Ramos (cell line): ENCODE measurements around the gene CLEC4E.
"Not testable (repeated sequence)": the region's sequence is repeated elsewhere in the genome, so short reads cannot be mapped to it uniquely, and the experiment has no call there.

Source experiments
- in situ Hi-C: fragments of 300-500 bp; cut with MboI; formaldehyde crosslinking; loops from one replicate; pipeline ENCODE4 v1.14.3; 2022; ENCODE audit warnings: low sequenced_read_pairs; ENCODE audit not compliant: unreplicated experiment

The CLEC4E gene

GRCh38 chr12:8546591-8546990, 5.9 kb upstream of the CLEC4E start:
- in situ Hi-C loops, result loop anchor here (10.0 to 25.0 kb wide), 2 partner anchors 316 to 498 kb away; no protein-coding TSS in a partner anchor

GRCh38 chr12:8544295-8544694, 3.6 kb upstream of the CLEC4E start:
- in situ Hi-C loops, result loop anchor here (10.0 to 25.0 kb wide), 2 partner anchors 318 to 501 kb away; no protein-coding TSS in a partner anchor

- in situ Hi-C loops, result loop anchor here (10.0 to 25.0 kb wide), 2 partner anchors 321 to 503 kb away; no protein-coding TSS in a partner anchor
Measured at GRCh38 chr12:8541562-8541961, 857 bp upstream of the CLEC4E start.

GRCh38 chr12:8537820-8538219, 2.9 kb downstream of the CLEC4E start:
- in situ Hi-C loops, result loop anchor here (25.0 kb wide), 1 partner anchor 324 kb away; no protein-coding TSS in a partner anchor

GRCh38 chr12:8532045-8532444, 8.7 kb downstream of the CLEC4E start:
- in situ Hi-C loops, result loop anchor here (25.0 kb wide), 1 partner anchor 330 kb away; no protein-coding TSS in a partner anchor

- in situ Hi-C loops, result loop anchor here (25.0 kb wide), 1 partner anchor 335 kb away; no protein-coding TSS in a partner anchor
Measured at GRCh38 chr12:8527250-8528130, 13.2 kb downstream of the CLEC4E start.

- in situ Hi-C loops, result no loop called here
Measured at GRCh38 chr12:8519171-8519570, 21.5 kb downstream of the CLEC4E start.

GRCh38 chr12:8517971-8518370, 22.7 kb downstream of the CLEC4E start:
- in situ Hi-C loops, result no loop called here

- in situ Hi-C loops, result no loop called here
Measured at GRCh38 chr12:8513256-8513655, 27.4 kb downstream of the CLEC4E start, which contains the start of gene CLEC4D. CLEC4D (plus strand) TSS chr12:8513503; CDS start chr12:8513733, 230 bp downstream.

- in situ Hi-C loops, result no loop called here
Measured at GRCh38 chr12:8508910-8509841, 31.5 kb downstream of the CLEC4E start.

- in situ Hi-C loops, result no loop called here
Measured at GRCh38 chr12:8508223-8508622, 32.5 kb downstream of the CLEC4E start.

- in situ Hi-C loops, result no loop called here
Measured at GRCh38 chr12:8507596-8507995, 33.1 kb downstream of the CLEC4E start.

GRCh38 chr12:8504351-8504750, 36.4 kb downstream of the CLEC4E start:
- in situ Hi-C loops, result no loop called here

- in situ Hi-C loops, result no loop called here
Measured at GRCh38 chr12:8501720-8502119, 39.0 kb downstream of the CLEC4E start.

- in situ Hi-C loops, result no loop called here
Measured at GRCh38 chr12:8499616-8500015, 41.1 kb downstream of the CLEC4E start.

GRCh38 chr12:8496074-8496473, 44.6 kb downstream of the CLEC4E start:
- in situ Hi-C loops, result not testable (repeated sequence)

GRCh38 chr12:8495671-8496070, 45.0 kb downstream of the CLEC4E start:
- in situ Hi-C loops, result not testable (repeated sequence)

- in situ Hi-C loops, result no loop called here
Measured at GRCh38 chr12:8493084-8493483, 47.6 kb downstream of the CLEC4E start.

GRCh38 chr12:8491646-8492530, 48.8 kb downstream of the CLEC4E start:
- in situ Hi-C loops, result no loop called here
